HG03469 (cell line): ENCODE results near the gene ABCF1.

ENCODE experiments used
- ATAC-seq: cut with Tn5 transposase; IDR thresholded peaks from one replicate; pipeline ENCODE4 v1.9.1; 2021; ENCODE audit warnings: mild to moderate bottlenecking, moderate library complexity, moderate number of reproducible peaks; ENCODE audit not compliant: unreplicated experiment

Gene ABCF1

DNA sequence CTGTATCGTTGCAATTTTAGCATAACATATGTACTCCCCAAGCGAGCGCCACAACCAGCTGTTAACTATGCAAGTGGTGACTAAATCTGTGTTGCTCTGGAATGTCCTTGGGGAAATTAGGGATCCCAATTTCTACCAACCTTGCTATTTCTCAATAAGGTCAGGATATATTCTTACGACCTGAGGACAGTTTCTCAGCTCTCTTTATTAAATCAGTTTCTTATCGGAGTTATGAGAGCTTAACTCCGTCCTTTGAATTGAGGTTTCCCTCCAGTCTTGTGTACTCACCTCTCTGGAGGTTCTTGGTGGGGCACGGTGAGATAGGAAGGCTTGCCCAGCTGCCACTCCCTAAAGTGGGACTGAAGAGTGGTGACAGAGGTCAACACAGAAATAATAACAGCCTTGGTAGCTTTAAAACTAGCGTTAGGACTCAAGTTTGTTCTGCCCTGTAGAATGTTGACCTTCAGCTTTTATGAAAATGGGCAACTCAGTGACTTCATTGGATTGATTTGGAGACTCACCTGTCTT lies 47.1 kb downstream of the ABCF1 start:
- no peak for ATAC-seq

DNA sequence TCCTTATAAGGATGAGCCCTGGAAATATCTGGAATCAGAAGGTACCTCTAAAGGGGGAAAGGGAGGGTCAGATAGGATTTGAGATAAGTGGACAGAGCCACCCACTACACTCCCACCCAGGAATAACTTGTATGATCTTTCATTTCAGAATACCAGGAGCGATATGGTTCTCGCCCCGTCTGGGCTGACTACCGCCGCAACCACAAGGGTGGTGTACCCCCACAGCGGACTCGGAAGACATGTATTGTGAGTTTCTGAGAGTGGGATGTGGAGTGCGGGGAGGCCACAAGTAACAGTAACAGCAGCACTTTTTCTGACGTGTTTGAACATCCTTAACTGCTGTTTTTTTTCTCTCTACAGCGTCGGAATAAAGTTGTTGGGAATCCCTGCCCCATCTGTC lies 48.3 kb downstream of the ABCF1 start:
- no peak for ATAC-seq

DNA sequence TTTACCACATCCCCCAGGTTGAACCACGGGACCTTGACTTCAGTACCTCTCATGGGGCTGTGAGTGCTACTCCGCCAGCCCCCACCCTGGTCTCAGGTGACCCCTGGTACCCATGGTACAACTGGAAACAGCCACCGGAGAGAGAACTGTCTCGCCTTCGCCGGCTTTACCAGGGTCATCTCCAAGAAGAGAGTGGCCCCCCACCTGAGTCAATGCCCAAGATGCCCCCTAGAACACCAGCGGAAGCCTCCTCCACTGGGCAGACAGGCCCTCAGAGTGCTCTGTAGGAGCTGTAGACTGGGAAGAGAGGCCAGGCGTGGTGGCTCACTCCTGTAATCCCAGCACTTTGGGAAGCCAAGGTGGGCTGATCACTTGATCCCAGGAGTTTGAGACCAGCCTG lies 54.3 kb downstream of the ABCF1 start:
- ATAC-seq: no peak

DNA sequence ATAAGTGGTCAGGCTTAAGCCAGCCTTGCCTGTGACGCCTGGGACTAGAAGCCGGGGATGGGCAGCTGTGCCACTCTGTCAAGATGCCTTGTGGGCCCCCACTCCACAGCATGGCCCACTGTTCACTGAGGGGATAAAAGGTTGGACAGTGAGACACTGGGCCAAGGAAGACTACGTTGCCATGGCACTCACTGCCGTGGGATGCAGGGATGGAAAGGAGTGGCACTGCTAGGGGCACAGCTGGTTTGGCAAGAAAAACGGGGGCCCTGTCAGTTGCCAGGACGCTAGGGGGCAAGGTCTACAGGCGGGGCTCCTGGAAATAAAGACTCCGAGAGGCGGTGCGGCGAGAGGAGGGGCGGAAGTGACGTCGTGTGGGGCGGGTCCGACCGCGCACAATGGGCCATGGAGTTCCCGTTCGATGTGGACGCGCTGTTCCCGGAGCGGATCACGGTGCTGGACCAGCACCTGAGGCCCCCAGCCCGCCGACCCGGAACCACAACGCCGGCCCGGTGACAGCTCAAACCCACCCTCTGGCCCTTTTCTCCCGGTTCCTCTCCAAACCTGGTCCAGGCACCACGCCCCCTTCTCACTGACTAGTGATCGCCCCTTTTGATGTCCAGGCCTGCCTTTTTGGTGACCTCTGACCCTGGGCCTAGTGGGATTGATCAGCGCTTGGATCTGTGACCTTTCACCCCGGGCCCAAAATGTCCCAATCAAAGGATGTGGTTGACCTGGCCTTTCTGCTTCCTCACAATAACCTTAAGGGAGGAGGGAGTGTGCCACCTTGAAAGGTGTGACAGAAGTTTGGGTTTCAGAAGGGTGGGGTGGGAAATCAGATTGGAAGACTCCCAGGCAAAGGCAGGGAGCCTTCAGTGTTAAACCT lies 55.5 kb downstream of the ABCF1 start, which contains the start of gene ATAT1:
ATAT1 (plus strand) TSS at position 391 of the 883 bp plus-strand sequence.
- no peak for ATAC-seq

DNA sequence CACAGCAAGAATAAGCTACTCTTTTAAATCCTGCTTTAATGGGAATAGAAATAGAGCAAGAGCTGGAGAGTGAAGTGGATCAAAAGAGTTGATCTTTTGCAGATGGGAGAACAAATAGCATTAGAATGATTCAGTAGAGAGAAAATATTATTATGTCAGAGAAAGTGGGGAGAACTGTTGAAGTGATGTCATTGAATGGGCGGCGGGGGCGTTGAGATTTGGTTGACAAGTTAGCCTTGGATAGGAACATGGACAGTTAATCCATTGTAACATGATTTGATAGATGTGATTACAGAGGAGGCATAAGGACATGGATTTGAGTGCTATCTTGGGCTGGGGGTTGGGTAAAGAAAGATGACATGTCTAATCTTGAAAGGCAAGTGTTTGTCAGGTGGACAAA lies 64.6 kb downstream of the ABCF1 start:
- no peak for ATAC-seq

DNA sequence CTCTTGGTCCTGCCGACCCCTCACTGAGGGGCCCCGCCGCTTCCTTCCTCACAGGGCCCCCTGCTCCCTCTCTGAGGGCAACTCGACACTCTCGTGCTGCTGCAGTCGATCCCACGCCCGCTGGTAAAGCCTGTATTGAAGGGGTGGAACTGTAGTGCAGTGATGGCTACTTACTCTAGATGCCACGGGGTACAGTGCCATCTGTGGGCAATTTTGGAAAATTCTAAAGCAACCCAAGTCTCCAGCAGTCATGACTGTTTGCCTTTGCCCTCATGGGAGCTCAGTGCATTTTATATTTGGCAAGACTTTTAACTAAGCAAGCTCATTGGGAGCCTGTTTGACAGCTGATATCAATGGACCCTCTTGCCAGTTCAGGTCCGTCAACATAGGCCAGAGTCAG lies 69.2 kb downstream of the ABCF1 start:
- ATAC-seq: no peak

DNA sequence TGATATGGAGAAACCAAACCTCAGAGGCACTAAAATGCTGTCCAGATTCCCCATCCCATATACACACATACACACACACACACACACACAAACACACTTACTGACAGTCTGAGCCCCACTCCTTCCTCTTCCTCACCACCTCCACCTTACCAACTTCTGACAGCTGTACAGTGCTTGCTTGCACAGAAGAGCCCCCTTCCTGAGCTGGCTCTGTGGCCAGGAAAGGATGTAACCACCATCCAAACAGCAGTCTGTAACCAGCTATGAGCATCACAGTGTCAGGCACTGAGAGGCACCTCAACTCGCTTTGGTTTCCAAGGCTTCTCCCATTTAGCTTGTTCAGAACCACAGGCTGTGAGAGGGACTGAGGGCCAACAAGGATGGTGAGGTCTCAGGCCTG lies 69.8 kb downstream of the ABCF1 start:
- no peak for ATAC-seq
